Measurements from ENCODE around the gene USP30. TPM values are rescaled to one million over a fixed set of nuclear protein-coding genes. Genes with fewer than 3 reads are reported as not detected.

The USP30 gene
- polyA plus RNA-seq, 4 donors, result 4.9 to 25.5 (median 8.8) TPM

DNA sequence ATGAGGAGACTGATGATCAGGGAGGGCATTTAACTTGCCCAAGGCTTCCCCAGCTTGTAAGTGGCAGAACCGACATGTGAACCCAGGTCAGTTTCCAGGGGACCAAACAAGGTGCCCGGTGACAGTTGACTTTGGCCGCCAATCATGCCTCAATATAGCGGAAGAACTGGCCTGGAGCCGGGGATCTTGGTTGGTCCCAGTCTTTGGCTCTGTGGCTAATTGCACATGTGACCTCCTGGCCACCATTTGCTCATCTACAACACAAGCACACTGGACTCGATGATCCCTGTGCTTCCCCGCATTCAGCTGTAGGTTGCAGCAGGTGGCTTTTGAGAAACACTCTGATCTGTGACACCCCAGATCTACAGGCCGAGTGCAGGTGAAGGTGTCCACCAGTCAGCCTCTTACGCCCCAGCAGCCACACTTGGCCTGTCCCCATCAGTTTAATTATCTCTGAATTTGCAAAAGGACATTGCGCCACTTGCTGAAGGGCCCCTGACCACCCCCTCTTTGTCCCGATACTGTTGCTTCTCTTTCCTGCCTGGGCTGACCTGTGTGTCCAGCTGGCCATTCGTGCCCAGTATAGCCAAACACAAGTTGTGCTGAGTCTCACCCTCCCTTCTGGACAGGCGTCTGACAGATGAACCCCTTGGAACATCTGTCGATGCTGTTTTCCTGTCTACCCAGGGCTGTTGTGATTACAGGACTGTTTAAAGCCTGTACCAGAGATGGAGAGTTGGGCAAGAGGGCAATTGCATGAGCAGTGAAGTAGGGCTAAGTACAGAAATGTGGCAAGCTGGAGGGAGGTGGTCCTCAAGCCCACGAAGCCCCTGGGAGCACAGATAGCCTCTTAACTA lies 78.1 kb downstream of the USP30 start:
- H3K27ac ChIP-seq (ENCODE audit: low read depth in 1 of 3, low read length in 2 of 3), result no peak overlapping the region
- WGBS, 3 donors, result 82 to 93% (median 86%) methylated on average over 15 of the region's 15 CpGs

DNA sequence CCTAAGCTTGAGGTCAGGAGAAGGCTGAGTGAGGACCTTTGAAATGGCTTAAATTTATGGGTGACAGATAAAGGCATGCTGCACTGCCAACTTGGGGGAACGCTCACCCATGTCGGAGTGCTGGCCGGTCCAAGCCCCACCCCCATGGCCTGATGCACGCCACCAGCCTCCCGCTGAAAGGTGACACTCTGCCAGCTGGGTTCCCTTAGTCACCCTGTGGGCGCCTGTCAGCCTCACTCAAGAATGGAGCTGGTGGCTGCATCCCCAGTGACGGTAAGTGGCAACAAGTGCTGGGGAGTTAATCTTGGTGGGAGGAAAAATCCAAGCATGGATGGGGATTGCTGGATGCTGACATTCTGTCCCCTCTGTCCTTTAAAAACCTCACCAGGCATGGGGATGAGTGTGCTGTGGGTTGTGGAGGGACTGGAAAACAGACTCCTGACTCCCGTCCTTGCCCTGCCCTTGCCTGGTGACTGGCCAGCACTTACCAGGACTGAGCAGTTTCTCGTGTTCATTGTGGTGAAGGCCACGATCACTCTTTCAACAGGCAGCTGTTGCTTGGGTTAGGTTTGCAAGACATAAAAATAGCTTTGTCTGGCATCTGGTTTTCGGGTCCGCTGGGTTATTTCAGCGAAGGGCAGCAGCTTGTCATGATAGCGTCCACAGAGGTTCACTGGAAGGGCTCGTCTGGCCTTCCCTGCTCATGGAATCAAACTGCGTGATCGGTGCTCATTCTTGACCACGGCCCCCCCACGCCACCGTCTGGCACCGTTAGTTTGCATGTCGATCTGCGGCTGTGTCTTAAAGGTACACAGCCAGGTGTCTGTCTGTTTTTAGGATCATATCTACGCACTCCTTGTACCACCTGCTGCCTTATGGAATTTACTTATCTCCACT lies 79.0 kb downstream of the USP30 start:
- no peak overlapping the region for H3K4me3 ChIP-seq (ENCODE audit: low read depth in 1 of 3, low read length in 3 of 3)
- no peaks in the 10 kb centered on the region for H3K27me3 ChIP-seq (ENCODE audit: control insufficient read depth in 3 of 3, insufficient read depth in 3 of 3, low read length in 3 of 3)
- H3K9me3 ChIP-seq (ENCODE audit: control insufficient read depth in 2 of 2, insufficient read depth in 1 of 2, low read depth in 1 of 2, low read length in 1 of 2), result no peaks in the 10 kb centered on the region
- 69 to 83% (median 76%) methylated on average over 23 to 24 of the region's 24 CpGs for WGBS, 3 donors
- no peaks in the 10 kb centered on the region for H3K4me1 ChIP-seq (ENCODE audit: control insufficient read depth in 3 of 3, insufficient read depth in 2 of 3, low read depth in 1 of 3, low read length in 2 of 3)
- H3K36me3 ChIP-seq (ENCODE audit: control insufficient read depth in 3 of 3, insufficient read depth in 2 of 3, low read depth in 1 of 3, low read length in 3 of 3), result peaks cover 0 to 2% (median 0%) of the 10 kb centered on the region in 3 donors
- peak overlapping the region in 1 of 3 donors; percentile 4 for H3K27ac ChIP-seq (ENCODE audit: low read depth in 1 of 3, low read length in 2 of 3)
- FAIRE-seq (no peak), DNase-seq (no peak)

More for the DNA sequence above, 78.1 kb downstream of the USP30 start:
- no peaks in the 10 kb centered on the region for H3K27me3 ChIP-seq (ENCODE audit: control insufficient read depth in 3 of 3, insufficient read depth in 3 of 3, low read length in 3 of 3)
- peaks cover 0 to 5% (median 4%) of the 10 kb centered on the region in 3 donors for H3K36me3 ChIP-seq (ENCODE audit: control insufficient read depth in 3 of 3, insufficient read depth in 2 of 3, low read depth in 1 of 3, low read length in 3 of 3)
- no peak overlapping the region for H3K4me3 ChIP-seq (ENCODE audit: low read depth in 1 of 3, low read length in 3 of 3)
- H3K9me3 ChIP-seq (ENCODE audit: control insufficient read depth in 2 of 2, insufficient read depth in 1 of 2, low read depth in 1 of 2, low read length in 1 of 2), result no peaks in the 10 kb centered on the region
- DNase-seq (no peak), FAIRE-seq (no peak)
- no peaks in the 10 kb centered on the region for H3K4me1 ChIP-seq (ENCODE audit: control insufficient read depth in 3 of 3, insufficient read depth in 2 of 3, low read depth in 1 of 3, low read length in 2 of 3)

DNA sequence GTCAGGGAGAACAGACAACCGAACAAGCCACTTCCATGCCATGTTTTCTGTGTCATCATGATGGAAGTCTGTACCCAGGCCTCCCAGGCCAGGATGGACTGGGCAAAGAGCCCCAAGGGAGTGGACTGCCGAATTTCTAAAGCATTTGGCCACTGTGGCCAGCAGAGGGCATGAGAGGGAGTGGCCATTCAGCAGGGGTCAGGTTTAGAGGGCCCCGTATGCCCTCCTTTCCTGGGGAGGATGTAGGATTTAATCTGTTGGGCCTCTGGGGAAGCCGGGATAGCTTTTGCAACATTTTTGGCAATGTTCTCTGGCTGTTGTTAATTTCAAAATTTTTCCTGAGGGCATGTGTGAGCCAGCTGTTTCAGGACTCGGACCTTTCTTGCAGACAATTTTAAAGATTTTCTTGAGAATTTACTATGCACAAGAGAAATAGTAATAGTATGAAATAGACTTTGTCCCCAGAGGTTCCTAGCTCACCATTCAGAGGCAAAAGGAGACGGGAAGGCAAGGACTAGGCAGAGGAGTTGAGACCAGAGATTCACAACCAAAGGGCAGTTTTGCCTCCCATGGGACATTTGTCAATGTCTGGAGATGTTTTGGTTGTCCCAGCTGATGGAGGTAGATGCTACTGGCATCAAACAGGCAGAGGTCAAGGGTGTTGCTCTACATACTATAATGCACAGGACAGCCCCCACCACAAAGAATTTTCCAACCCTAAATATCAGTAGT lies 82.0 kb downstream of the USP30 start:
- H3K4me3 ChIP-seq (ENCODE audit: low read depth in 1 of 3, low read length in 3 of 3), result no peak overlapping the region
- WGBS, 3 donors, result 55 to 68% (median 62%) methylated on average over 6 of the region's 6 CpGs
- no peaks in the 10 kb centered on the region for H3K27me3 ChIP-seq (ENCODE audit: control insufficient read depth in 3 of 3, insufficient read depth in 3 of 3, low read length in 3 of 3)
- no peaks in the 10 kb centered on the region for H3K9me3 ChIP-seq (ENCODE audit: control insufficient read depth in 2 of 2, insufficient read depth in 1 of 2, low read depth in 1 of 2, low read length in 1 of 2)
- H3K36me3 ChIP-seq (ENCODE audit: control insufficient read depth in 3 of 3, insufficient read depth in 2 of 3, low read depth in 1 of 3, low read length in 3 of 3), result peaks cover 0 to 3% (median 0%) of the 10 kb centered on the region in 3 donors
- H3K4me1 ChIP-seq (ENCODE audit: control insufficient read depth in 3 of 3, insufficient read depth in 2 of 3, low read depth in 1 of 3, low read length in 2 of 3), result no peaks in the 10 kb centered on the region
- DNase-seq (no peak), FAIRE-seq (no peak)
- no peak overlapping the region for H3K27ac ChIP-seq (ENCODE audit: low read depth in 1 of 3, low read length in 2 of 3)

DNA sequence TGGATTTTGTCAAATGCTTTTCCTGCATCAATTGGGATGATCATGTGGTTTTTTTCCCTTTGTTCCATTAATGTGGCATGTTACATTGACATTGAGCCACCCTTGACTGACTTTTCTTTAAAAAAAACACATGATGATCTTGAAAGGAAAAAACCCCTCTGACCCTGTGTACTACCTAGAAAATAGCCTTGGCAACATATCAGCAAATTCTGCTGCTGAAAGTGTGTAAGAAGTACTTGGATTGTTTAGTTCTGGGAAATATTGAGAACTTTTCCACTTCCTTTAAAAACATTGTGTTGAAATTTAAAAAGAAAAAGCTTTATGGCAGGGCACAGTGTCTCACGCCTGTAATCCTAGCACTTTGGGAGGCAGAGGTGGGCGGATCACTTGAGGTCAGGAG lies 84.7 kb downstream of the USP30 start:
- Histone ChIP-seq H3K9me3 (ENCODE audit: control insufficient read depth in 2 of 2, insufficient read depth in 1 of 2, low read depth in 1 of 2, low read length in 1 of 2) (no peaks in the 10 kb centered on the region), H3K27ac (ENCODE audit: low read depth in 1 of 3, low read length in 2 of 3) (no peak overlapping the region), H3K4me1 (ENCODE audit: control insufficient read depth in 3 of 3, insufficient read depth in 2 of 3, low read depth in 1 of 3, low read length in 2 of 3) (no peaks in the 10 kb centered on the region), H3K36me3 (ENCODE audit: control insufficient read depth in 3 of 3, insufficient read depth in 2 of 3, low read depth in 1 of 3, low read length in 3 of 3) (peaks cover 0 to 6% (median 6%) of the 10 kb centered on the region in 3 donors), H3K27me3 (ENCODE audit: control insufficient read depth in 3 of 3, insufficient read depth in 3 of 3, low read length in 3 of 3) (no peaks in the 10 kb centered on the region), H3K4me3 (ENCODE audit: low read depth in 1 of 3, low read length in 3 of 3) (no peak overlapping the region)
- FAIRE-seq, result no peak
- no peak for DNase-seq
- 76 to 90% (median 90%) methylated on average over 2 of the region's 2 CpGs for WGBS, 3 donors

Other genes with a start within 250 kb of the USP30 start
- 10 to 100 TPM in 1 of 4 donors, 1 to 10 TPM in 3; 1.6 to 10.9 (median 4.6) TPM for gene SSH1, start 195.0 kb upstream of the USP30 start, polyA plus RNA-seq
- not detected for gene DAO, start 172.5 kb upstream of the USP30 start, polyA plus RNA-seq
- gene SVOP, start 31.5 kb upstream of the USP30 start, polyA plus RNA-seq, result under 1 TPM in 2 of 4 donors, not detected in 2; 0.37 to 0.94 TPM
- 10 to 100 TPM in 2 of 4 donors, 1 to 10 TPM in 2; 4.2 to 17.8 (median 9.9) TPM for gene ALKBH2, start 40.9 kb downstream of the USP30 start, polyA plus RNA-seq
- 10 to 100 TPM; 11.9 to 44.4 (median 26.7) TPM for gene UNG, start 45.0 kb downstream of the USP30 start, polyA plus RNA-seq
- gene ACACB, start 64.0 kb downstream of the USP30 start, polyA plus RNA-seq, result 10 to 100 TPM in 3 of 4 donors, 1 to 10 TPM in 1; 7.0 to 40.5 (median 14.1) TPM

Data from small intestine (tissue), 7 donors.